HepG2 (cell line): ENCODE results near the gene MRPS5. TPM values are rescaled to one million over a fixed set of nuclear protein-coding genes. Genes with fewer than 3 reads are reported as not detected.

Experiments
- AGO1 ChIP-seq: fragments of 200-400 bp; formaldehyde crosslinking; IDR thresholded peaks from 2 replicates; pipeline ENCODE4 v1.6.1; 2017; ENCODE audit warnings: mild to moderate bottlenecking, low read depth, low read length, moderate library complexity; ENCODE audit not compliant: poor library complexity, severe bottlenecking
- ARNT ChIP-seq: fragments of 450-650 bp; IDR thresholded peaks from 2 replicates; pipeline ENCODE4 v1.6.1; 2017
- CBX2 ChIP-seq, 2 experiments: fragments of 200-600 bp in 1 of 2; sonication (generic); formaldehyde crosslinking in 1 of 2; IDR thresholded peaks; 2 replicates each; pipeline versions ENCODE4 v1.7.0 to v1.8.1; 2018 to 2022; ENCODE audit warnings: low read depth in 2 of 2, low read length in 1 of 2, mild to moderate bottlenecking in 1 of 2, missing genetic modification reagents in 1 of 2
- E2F5 ChIP-seq: sonication (generic); formaldehyde crosslinking; conservative IDR thresholded peaks from 2 replicates; pipeline ENCODE4 v1.4.0; 2020; ENCODE audit warnings: missing genetic modification reagents
- EP300 ChIP-seq, 3 experiments: sonication (generic) in 1 of 3; formaldehyde crosslinking in 1 of 3; IDR thresholded peaks; 2 replicates each; pipeline versions ENCODE4 v1.5.1 to v1.6.1; 2011 to 2020; ENCODE audit warnings: low read depth in 2 of 3, low read length in 2 of 3, borderline replicate concordance in 1 of 3, improper control_type of control experiment in 1 of 3, mild to moderate bottlenecking in 1 of 3, missing genetic modification reagents in 1 of 3, moderate library complexity in 1 of 3
- GMEB1 ChIP-seq: sonication (generic); formaldehyde crosslinking; IDR thresholded peaks from 2 replicates; pipeline ENCODE4 v1.5.1; 2020; ENCODE audit warnings: missing genetic modification reagents, mild to moderate bottlenecking, borderline replicate concordance
- LBX2 ChIP-seq: sonication (generic); formaldehyde crosslinking; IDR thresholded peaks from 2 replicates; pipeline ENCODE4 v1.5.0; 2020; ENCODE audit warnings: missing genetic modification reagents, mild to moderate bottlenecking, borderline replicate concordance
- RBFOX2 ChIP-seq: fragments of 200-400 bp; formaldehyde crosslinking; IDR thresholded peaks from 2 replicates; pipeline ENCODE4 v1.6.1; 2017; ENCODE audit warnings: low read depth, mild to moderate bottlenecking, low read length
- RORA ChIP-seq: sonication (generic); formaldehyde crosslinking; IDR thresholded peaks from 2 replicates; pipeline ENCODE4 v1.5.0; 2020; ENCODE audit warnings: mild to moderate bottlenecking, missing genetic modification reagents, moderate library complexity
- SOX6 ChIP-seq, 2 experiments: fragments of 450-650 bp in 1 of 2; sonication (generic) in 1 of 2; formaldehyde crosslinking in 1 of 2; IDR thresholded peaks; 2 replicates each; pipeline versions ENCODE4 v1.4.0 to v1.6.1; 2017 to 2020; ENCODE audit warnings: antibody characterized with exemption in 1 of 2, mild to moderate bottlenecking in 1 of 2, missing genetic modification reagents in 1 of 2
- SP1 ChIP-seq, 2 experiments: fragments of 450-650 bp in 1 of 2; sonication (generic) in 1 of 2; formaldehyde crosslinking in 1 of 2; IDR thresholded peaks; 2 replicates each; pipeline versions ENCODE4 v1.4.0 to v1.6.1; 2016 to 2020; ENCODE audit warnings: missing genetic modification reagents in 1 of 2
- TFAP4 ChIP-seq: sonication (generic); IDR thresholded peaks from 2 replicates; pipeline ENCODE4 v1.6.1; 2016; ENCODE audit warnings: low read depth, borderline replicate concordance
- ZFYVE20 ChIP-seq: sonication (generic); formaldehyde crosslinking; IDR thresholded peaks from 2 replicates; pipeline ENCODE4 v1.8.0; 2023; ENCODE audit warnings: low read depth, mild to moderate bottlenecking, moderate library complexity, missing genetic modification reagents, borderline replicate concordance
- ZNF414 ChIP-seq: sonication (generic); formaldehyde crosslinking; IDR thresholded peaks from 2 replicates; pipeline ENCODE4 v1.5.0; 2020; ENCODE audit warnings: missing genetic modification reagents
- ZNF547 ChIP-seq: sonication (generic); formaldehyde crosslinking; IDR thresholded peaks from 2 replicates; pipeline ENCODE4 v1.5.1; 2020; ENCODE audit warnings: mild to moderate bottlenecking, missing genetic modification reagents
- ZNF556 ChIP-seq: sonication (generic); formaldehyde crosslinking; IDR thresholded peaks from 2 replicates; pipeline ENCODE4 v1.4.0; 2020; ENCODE audit warnings: mild to moderate bottlenecking, missing genetic modification reagents, borderline replicate concordance
- ZNF784 ChIP-seq: sonication (generic); formaldehyde crosslinking; IDR thresholded peaks from 2 replicates; pipeline ENCODE4 v1.5.1; 2020; ENCODE audit warnings: missing genetic modification reagents, mild to moderate bottlenecking, borderline replicate concordance
- ZNF891 ChIP-seq: sonication (generic); formaldehyde crosslinking; IDR thresholded peaks from 2 replicates; pipeline ENCODE4 v1.5.0; 2020; ENCODE audit warnings: mild to moderate bottlenecking, missing genetic modification reagents
- ZSCAN29 ChIP-seq: sonication (generic); formaldehyde crosslinking; conservative IDR thresholded peaks from 2 replicates; pipeline ENCODE4 v1.4.0; 2020; ENCODE audit warnings: mild to moderate bottlenecking, missing genetic modification reagents
- polyA plus RNA-seq, 8 experiments: library from polyadenylated mRNA; depleted of rRNA in 3 of 8; stranded (reverse) in 7 of 8; unstranded in 1 of 8; fragments of >200 nt; fragmentation: Illumina TruSeq in 4 of 8; extraction: Trizol in 4 of 8; gene quantifications; 2 replicates each; pipeline versions ENCODE4 v1.2.1 to v1.2.3, GENCODE V29; 2011 to 2016; ENCODE audit warnings: low read depth in 4 of 8, missing spikeins in 1 of 8, mixed read lengths in 1 of 8; ENCODE audit not compliant: insufficient read depth in 1 of 8
- total RNA-seq, 5 experiments: library from RNA; depleted of rRNA; stranded (reverse); fragments of >200 nt; fragmentation: Illumina TruSeq; extraction: Trizol; gene quantifications; 2 replicates each; pipeline ENCODE4 v1.2.3, GENCODE V29; 2016; ENCODE audit warnings: low read depth in 1 of 5

MRPS5 gene
- total and polyA plus RNA-seq, 2 of the 13 experiments (the other 11 are each of a cell fraction or from before 2014, with no cell fraction given) = 98.8 to 134 TPM

GRCh38 chr2:95056461-95057459 is 64.8 kb downstream of the MRPS5 start (continued):
- TF ChIP-seq ZNF547 (CRISPR knock-in tag) (0 out of 2 replicates have a peak, but pooled peaks have one; percentile 26), ZNF556 (CRISPR knock-in tag) (no peak), E2F5 (CRISPR knock-in tag) (no peak), ZFYVE20 (0 out of 2 replicates have a peak, but pooled peaks have one; percentile 28), CBX2 (IDR thresholded peaks at IDR 0.05; ENCODE audit: low read depth, low read length) (peak; percentile 53; the same call in 1 of the 2 replicates), CBX2 (CRISPR knock-in tag; IDR thresholded peaks at IDR 0.05; ENCODE audit: low read depth) (0 out of 2 replicates have a peak, but pooled peaks have one; percentile 43), ARNT (no peak), ZNF414 (no peak), ZNF784 (CRISPR knock-in tag) (0 out of 2 replicates have a peak, but pooled peaks have one; percentile 56), SP1 (IDR thresholded peaks at IDR 0.05) (no peak), SP1 (CRISPR knock-in tag; IDR thresholded peaks at IDR 0.05) (no peak), AGO1 (no peak), GMEB1 (CRISPR knock-in tag) (peak; percentile 7; the same call in 1 of the 2 replicates), LBX2 (CRISPR knock-in tag) (no peak), EP300 (IDR thresholded peaks at IDR 0.05; ENCODE audit: low read depth in 2 of 2, low read length in 2 of 2) (no peak), EP300 (CRISPR knock-in tag; IDR thresholded peaks at IDR 0.05; ENCODE audit: borderline replicate concordance) (no peak), SOX6 (IDR thresholded peaks at IDR 0.05) (no peak), SOX6 (CRISPR knock-in tag; IDR thresholded peaks at IDR 0.05) (peak; percentile 33; the same call in 1 of the 2 replicates), RBFOX2 (peak; percentile 29; the same call in 1 of the 2 replicates), ZNF891 (CRISPR knock-in tag) (no peak), TFAP4 (peak; percentile 82; the same call in 1 of the 2 replicates), ZSCAN29 (CRISPR knock-in tag) (0 out of 2 replicates have a peak, but pooled peaks have one; percentile 29), RORA (no peak)
